HG03571 (cell line): ENCODE measurements around the gene PFKFB4.
"Not testable (repeated sequence)": the region's sequence is repeated elsewhere in the genome, so short reads cannot be mapped to it uniquely, and the experiment has no call there.

ENCODE experiments used
- ATAC-seq: cut with Tn5 transposase; IDR thresholded peaks from one replicate; pipeline ENCODE4 v1.9.1; 2021; ENCODE audit not compliant: unreplicated experiment

Gene PFKFB4

DNA sequence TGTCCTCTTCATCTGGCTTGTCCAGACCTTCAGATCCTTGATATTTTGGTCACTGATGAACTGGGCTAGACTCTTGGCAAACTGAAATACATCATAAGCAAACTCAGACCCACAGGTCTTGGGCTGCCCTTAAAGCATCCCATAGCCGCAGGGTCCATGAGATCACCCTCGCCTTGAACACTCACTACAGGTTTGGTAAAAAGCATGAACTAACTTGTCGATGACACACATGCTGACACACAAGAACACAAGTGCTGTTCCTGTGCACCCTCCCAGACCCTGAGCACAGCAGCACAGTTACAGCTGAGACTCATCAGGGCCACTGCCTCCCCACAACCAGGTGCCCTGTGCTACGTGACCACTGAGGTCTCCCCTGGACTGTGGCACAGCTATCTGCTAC, 21.0 kb downstream of the PFKFB4 start:
- no peak for ATAC-seq

DNA sequence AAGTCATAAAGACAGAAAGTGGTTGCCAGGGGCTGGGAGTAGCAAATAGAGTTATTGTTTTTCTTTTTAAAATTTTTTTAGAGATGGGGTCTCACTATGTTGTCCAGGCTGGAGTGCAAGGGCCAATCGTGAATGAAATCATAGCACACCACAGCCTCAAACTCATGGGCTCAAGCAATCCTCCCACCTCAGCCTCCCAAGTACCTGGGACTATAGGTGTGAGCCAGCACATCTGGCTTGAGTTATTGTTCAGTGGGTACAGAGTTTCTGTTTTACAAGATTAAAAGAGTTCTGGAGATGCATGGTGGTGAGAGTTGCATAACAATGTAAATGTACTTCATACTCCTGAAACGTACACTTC, 23.6 kb downstream of the PFKFB4 start:
- no peak for ATAC-seq

DNA sequence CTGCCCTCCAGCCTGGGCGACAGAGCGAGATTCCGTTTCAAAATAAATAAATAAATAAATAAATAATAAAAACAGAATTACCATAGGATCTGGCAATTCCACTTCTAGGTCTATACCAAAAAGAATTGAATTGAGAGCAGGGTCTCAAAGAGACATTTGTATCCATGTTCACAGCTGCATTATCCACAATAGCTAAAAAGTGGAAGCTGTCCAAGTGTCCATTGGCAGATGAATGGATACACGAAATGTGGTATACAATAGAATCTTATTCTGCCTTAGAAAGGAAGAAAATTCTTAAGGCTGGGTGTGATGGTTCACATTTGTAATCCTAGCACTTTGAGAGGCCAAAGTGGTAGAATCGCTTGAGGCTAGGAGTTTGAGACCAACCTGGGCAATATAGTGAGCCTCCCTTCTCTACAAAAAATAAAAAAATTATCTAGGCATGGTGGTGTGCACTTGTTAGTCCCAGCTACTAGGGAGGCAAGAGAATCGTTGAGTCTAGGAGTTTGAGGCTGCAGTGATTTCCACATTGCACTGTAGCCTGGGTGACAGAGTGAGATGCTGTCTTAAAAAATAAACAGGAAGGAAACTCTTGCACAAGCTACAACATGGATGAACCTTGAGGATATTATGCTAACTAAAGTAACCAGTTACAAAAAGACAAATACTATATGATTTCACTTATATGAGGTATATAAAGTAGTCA, 24.2 kb downstream of the PFKFB4 start:
- ATAC-seq, result no peak

DNA sequence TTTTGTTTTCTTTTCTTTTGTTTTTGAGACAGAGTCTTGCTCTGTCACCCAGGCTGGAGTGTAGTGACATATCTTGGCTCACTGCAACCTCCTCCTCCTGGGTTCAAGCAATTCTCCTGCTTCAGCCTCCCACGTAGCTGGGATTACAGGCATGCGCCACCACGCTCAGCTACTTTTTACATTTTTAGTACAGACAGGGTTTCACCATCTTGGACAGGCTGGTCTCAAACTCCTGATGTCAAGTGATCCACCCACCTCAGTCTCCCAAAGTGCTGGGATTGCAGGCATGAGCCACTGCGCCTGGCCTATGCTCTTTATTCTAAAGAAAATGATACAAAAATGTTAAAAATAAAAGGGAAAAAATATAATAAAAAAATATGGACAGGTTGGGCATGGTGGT, 25.9 kb downstream of the PFKFB4 start:
- ATAC-seq, result not testable (repeated sequence)

DNA sequence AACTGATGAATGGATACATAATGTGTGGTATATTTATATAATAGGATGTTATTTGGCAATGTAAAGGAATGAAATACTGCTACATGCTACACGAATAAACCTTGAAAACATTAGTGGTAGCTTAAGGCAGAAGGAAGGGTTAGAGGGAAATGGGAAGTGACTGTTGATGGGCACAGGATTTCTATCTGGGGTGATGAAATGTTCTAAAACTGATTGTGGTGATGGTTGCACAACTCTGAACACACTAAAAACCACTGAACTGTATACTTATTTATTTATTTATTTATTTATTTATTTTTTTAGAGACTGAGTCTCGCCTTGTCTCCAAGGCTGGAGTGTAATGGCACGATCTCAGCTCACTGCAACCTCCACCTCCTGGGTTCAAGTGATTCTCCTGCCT, 27.8 kb downstream of the PFKFB4 start:
- no peak for ATAC-seq

DNA sequence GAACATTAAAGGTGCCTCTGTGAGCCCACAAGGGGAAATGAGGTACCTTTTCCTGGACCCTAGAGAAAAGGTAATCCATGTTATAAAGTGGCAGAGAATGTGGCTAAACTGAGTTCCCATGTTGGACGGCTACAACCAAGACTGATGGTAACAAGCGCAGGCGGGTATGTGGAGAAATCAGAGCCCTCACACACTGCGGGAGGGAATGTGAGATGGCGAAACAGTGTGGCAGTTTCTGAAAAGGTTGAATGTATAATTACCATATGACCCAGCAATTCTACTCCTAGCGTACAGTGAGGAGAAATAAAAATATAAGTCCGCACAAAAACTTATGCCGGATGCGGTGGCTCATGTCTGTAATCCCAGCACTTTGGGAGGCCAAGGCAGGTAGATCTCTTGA, 28.6 kb downstream of the PFKFB4 start:
- no peak for ATAC-seq

DNA sequence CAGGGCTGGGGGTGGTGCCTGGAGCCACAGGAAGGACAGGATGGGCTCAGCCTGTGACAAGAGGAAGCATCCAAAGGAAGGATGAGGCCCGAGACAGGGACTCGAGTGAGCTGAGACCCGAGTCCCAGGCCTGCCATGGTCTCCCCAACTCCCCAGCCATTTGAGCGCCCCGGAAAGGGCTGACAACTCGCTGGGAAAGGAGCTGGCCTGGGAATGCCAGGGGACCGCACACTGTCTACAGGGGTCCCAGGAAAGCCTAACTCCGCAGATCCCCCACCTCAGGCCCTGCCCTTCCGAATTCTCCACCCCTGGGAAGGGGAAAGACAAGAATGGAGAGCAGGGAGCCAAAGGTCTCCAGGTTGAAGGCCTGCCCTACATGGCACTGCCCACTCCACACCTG, 31.6 kb downstream of the PFKFB4 start:
- ATAC-seq, result no peak

DNA sequence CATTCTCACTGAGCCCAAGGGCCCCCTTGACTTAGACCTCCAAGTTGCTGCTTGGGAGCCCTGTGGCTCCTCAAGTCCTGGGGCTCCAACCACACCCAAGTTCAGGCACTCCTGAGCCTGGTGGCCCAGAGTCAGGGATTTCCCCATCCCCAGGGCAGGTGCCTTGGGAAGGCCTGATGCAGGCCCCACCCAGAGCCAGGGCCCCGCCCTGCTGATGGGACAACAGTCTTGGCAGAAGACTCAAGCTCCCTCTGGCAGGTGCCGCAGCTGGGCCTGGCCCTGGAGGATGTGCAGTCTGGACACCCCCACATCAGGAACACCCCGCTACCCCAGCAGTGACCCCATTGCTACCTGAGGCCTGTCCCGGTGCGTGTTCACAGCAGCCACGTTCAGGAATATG, 35.0 kb downstream of the PFKFB4 start:
- no peak for ATAC-seq

DNA sequence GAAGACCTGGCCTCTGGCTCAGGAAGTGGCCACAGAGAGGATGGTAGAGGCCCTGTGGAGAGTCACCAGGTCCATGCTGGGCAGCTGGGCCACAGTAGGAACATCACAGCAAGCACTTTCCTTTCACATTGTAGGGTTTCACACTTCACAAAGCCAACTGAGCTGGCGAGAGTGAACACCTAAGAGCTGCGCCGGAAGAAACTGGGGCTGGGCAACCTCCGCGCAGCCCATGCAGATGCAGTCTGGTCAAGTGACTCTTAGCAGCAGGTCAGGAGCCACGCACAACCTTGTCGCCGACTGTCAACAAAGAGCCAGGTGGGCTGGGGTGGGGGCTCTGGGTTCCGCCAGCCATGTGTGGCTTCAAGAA, 37.3 kb downstream of the PFKFB4 start:
- no peak for ATAC-seq

DNA sequence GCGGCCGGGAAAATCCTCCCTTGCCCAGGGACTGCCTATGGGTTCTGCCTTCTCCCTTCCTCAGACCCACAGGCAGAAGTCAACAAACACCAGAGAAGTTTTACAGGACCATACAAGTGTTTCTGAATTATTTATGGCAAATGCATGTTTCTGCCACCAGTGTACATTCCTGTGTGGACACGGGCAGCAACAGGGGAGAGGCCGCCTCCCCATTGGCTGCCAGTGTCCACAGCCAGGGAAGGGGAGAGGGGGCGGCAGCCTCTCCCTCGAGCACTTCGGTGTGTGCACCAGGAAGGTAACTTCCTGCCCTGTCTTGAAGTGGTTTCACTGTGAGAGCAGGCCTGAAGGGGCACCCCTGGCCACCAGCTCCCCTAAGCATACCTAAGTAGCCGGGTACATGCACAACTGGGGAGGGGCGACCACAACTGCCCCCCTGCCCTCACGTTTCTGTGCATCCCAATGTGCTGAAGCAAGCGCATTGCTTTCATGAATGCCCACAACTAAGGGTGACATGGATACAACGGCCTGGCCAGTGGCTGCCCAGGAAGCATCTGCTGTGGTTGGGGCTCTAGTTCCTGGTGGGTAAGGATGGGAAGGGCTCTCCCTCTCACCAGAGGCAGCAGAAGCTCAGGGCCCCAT, 37.8 kb downstream of the PFKFB4 start:
- ATAC-seq, result no peak

DNA sequence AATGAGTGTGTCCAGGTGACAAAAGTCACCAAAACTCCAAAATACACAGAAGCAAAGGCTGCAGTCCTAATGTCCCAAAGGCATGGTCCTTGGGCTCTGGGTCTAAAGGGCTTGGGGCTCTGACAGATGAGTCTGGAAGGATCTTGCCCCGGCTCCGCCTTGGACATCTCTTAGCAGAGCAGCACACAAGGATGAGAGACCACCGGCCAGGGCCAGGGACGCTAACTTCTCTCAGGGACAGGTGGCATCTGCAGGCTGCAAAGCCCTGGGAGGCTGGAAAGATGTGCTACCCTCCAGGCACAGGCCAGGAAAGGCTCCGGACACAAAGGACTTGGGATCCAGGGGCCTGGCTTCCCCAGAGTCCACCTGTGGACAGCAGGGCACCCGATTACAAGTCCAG, 38.5 kb downstream of the PFKFB4 start:
- no peak for ATAC-seq

DNA sequence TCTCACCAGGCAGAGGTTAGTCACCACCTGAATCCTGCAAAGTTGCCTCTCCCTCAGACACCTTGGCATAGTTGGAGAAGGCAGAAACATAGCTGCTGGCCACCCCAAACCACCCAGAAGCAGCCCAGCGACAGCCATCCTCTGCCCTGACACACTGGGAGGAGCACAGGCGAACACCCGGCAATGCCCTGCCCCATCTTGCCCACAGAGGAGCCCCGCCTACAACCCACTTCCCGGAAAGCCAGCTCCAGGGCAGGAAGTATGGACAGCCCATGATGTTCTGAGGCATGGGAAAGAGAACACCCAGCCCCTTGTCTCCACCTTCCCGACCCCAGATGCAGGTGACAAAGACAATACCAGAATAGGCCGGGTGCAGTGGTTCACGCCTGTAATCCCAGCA, 40.0 kb downstream of the PFKFB4 start:
- no peak for ATAC-seq

DNA sequence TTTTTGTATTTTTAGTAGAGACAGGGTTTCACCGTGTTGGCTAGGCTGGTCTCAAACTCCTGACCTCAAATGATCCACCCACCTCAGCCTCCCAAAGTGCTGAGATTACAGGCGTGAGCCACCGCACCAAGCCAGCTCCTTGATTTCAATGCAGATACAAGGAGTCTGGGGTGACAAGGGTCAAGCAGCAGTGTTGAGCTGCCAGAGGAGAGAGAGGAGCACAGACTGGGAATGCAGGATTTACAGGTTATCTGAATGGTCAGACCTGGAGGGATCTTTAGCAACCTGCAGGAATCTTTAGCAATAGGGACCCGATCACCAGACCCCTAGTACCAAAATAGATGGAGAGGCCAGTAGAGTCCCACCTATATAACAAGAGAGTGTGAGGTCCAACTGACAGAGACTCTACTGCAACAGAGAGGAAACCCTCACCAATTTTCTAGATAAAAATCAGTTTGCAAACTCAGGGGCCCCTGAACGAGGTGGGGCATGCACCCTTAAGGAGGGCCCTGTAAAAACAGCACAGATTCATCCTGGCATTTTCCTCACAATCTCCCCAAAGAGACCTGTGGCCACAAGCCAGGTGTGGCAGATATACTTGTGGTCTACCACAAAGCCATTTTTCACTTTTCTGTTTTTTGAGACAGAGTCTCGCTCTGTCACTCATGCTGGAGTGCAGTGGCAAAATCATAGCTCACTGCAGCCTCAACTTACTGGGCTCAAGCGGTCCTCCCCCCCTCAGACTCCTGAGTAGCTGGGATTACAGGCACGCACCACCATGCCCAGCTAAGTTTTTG, 42.0 kb downstream of the PFKFB4 start:
- ATAC-seq, result no peak

DNA sequence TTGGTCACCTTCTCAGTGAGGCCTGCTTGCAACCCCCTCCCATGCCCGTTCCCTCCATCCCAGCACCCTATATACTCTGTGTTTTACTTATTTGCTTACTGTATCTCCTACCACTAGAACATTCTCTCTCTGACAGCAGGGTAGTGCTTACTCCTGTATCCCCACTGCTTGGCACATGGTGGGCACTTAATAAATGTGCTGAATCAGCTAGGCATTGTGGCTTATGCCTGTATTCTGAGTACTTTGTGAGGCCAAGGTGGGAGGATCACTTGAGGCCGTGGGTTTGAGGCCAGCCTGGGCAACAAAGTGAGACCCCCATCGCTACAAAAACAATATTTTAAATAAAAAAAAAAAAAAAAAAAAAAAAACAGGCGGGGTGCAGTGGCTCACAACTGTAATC, 45.1 kb downstream of the PFKFB4 start:
- no peak for ATAC-seq

DNA sequence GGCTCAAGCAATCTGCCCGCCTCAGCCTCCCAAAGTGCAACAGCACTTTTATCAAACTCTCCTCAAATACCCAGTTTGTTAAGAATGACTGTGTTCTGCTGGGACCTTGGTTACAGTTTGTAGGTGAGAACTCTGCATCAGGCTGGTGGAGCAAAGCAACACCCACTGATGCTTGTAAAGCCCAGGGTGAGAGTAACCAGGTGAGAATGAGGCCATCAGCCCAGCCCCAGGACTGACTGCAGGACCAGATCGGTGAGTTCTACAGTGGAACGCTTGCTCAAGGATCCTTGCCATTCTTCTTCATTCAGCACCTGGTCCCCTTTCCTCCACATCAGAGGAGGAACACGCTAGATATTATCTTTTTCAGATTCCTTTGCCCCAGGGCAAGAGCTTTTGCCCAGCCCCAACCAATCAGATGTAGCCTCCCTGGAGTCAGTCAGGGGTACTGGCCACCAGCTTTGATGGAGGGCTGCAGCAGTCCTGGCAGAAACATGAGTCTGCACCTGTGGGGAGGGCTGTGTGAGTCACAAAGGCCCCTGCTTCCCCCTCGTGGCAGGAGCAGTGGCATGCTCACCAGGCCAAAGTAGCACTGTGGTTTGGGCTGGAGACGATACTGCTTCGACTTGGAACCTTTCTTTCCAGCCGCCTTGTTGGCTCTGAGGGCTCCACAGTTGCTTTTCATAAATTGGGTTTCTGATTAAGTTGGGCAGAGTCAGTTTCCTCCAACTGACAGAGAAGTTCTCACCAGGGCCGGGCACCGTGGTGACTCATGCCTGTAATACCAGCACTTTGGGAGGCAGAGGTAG, 49.1 kb downstream of the PFKFB4 start:
- no peak for ATAC-seq

DNA sequence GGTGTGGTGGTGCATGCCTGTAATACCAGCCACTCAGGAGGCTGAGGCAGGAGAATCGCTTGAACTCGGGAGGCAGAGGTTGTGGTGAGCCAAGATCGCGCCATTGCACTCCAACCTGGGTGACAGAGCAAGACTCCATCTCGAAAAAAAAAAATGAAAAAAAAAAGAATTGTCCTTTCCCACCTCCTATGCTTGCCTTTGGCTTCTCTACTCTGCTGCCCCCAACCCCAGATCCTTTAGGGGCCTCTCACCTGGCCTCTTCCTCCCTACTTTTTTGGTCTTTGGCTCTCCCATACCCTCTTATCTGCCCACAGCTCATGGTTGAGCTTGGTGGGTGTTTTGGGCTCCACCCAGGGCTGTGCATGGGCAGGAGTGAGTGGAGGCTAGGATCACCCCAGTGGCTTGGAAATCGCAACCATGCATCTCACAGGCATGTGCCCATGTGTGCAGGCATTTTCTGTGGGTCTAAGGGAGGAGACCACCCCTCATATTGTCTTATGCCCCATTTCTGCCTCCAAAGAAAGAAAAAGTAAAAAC, 50.6 kb downstream of the PFKFB4 start:
- no peak for ATAC-seq

DNA sequence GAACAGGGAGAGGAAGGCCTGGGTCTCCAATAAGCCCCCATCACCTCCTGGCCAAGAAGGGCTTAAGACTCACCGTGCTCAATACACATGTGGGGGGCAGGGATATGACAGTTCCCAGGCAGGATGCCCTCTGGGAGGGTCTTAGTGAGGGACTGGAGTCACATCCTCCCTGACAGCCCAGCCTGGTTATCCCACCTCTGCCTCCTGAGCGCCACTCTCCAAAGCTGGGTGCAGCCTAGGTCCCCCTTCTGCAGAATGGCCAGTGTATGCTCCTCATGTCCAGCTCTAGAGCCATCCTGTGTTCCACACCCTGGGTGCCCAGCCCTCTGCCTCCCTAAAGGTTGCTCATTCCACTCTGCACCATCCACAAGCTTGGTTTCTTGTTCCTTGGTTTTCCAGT, 51.5 kb downstream of the PFKFB4 start:
- no peak for ATAC-seq

DNA sequence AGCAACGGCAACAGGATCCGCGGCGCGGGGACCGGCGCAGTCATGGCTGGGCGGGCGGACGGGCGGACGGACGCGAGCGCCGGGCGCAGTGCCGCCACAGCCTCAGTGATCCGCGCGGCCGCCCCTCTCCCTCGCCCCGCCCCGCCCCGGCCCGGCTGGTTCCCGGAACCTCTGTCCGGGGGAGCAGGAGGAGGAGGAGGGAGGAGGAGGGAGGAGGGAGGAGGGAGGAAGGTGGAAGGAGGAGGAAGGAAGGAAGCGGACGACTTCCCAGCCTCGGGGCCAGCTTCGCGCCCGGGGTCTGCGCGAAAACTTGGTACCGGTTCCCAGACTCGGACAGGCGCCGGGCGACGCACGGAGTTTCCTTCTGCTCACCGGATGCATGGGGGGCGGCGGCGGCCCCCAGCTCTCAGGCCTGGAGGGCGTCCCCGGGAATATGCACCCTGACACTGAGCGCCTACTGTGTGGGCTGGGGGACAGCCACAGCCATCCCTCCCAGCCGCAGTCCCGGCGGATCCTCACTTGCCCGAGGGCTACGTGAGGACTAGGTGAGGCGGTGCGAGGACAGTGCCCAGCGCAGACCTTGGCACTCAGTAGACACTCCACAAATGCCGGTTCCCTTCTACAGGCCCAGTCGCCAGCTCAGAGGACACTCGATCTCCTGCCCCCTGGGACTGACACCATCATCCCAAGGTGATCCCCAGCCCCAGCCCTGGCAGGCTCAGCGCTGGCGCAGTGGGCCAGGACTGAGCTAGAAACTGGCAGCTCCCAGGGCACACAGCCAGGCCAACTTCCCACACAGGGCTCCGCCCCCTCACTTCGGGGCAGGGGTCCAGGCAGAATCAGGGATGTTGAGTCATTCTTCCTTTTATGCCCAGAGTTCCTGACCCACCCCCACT, 52.3 kb downstream of the PFKFB4 start, which contains the start of gene SHISA5:
SHISA5 (minus strand) TSS at position 124 of the 896 bp plus-strand sequence; CDS start at position 44, 80 bp downstream.
- no peak for ATAC-seq

DNA sequence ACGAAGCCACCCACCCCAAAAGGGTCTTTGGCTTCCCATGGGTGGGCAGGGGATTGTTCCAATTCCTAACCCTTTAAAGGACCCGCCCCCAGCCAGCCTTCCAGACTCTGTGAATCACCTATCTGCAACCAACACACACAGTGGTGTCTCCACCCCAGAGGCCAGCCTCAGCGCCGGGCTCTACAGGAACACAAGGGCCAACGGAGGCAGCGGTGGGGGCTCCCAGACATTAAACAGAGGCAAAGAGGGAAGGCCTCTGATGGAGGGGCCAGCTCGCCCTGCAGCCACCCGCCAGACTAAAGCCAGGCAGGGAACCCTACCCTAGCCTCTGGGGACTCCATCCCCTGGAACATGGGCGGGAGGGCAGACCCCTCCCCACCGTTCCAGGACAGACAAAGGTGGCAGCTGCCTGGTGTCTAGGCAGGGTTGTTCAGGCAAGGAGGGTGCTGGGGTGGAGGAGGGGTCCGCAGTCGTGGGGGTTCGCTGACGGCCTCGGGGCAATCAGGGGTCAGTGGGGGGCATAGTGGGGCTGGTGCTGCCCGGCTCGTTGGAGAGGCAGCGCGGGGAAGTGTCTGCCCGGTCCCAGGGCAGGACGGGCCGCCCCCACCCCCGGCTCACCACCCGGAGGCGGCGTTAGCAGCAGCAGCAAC, 53.1 kb downstream of the PFKFB4 start:
- no peak for ATAC-seq
